Measurements from ENCODE around the gene CROCC2. TPM values are rescaled to one million over a fixed set of nuclear protein-coding genes. Genes with fewer than 3 reads are reported as not detected.

Gene CROCC2
- total RNA-seq, 4 donors from 2014 or later: 0.10 TPM; not detected in 3

DNA sequence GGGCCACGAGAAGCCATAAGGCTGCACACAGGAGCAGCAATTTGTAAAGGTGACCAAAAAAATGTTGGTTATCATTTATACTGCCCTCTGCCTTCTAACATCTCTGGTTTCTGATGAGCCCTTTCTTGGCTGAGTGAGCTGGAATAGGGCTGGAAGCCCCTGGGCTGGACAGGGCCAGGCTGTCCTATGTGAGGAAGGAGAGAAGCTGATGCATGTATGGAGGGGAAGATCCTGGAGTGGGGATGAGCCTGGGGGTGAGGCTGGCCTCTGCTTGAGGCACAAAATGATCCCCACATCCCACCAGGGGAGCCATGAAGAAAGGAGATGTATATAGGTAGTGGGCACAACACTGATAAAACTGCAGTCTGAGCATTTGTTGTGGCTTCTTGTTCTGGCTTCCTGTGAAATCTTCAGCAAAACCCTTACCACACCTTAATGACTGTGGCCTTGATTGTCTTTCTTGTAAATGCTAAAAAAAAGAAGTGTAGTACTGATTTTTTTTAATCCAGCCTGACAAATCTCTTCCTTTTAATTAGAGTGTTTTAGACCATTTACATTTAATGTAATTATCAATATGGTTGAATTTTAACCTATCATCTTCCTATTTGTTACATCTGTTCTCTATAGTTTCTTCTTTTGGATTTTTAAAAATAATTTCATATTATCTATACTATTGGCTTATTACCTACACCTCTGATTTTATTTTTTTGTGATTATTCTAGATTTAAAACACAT lies 97.9 kb downstream of the CROCC2 start:
- intact Hi-C loops (cut with DNase I; ENCODE audit: low total_unique reads): no loop called here
- no peak overlapping the region for H3K4me3 ChIP-seq (ENCODE audit: low read depth, poor library complexity, severe bottlenecking)
- DNase-seq (ENCODE audit: low spot score in 2 of 2): no peak
- no peak for TF ChIP-seq POLR2A (IDR thresholded peaks at IDR 0.05)
- TF ChIP-seq, protein P1, sequence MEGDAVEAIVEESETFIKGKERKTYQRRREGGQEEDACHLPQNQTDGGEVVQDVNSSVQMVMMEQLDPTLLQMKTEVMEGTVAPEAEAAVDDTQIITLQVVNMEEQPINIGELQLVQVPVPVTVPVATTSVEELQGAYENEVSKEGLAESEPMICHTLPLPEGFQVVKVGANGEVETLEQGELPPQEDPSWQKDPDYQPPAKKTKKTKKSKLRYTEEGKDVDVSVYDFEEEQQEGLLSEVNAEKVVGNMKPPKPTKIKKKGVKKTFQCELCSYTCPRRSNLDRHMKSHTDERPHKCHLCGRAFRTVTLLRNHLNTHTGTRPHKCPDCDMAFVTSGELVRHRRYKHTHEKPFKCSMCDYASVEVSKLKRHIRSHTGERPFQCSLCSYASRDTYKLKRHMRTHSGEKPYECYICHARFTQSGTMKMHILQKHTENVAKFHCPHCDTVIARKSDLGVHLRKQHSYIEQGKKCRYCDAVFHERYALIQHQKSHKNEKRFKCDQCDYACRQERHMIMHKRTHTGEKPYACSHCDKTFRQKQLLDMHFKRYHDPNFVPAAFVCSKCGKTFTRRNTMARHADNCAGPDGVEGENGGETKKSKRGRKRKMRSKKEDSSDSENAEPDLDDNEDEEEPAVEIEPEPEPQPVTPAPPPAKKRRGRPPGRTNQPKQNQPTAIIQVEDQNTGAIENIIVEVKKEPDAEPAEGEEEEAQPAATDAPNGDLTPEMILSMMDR (IDR thresholded peaks at IDR 0.05): no peak
- WGBS, 2 donors: 95 to 100% methylated on average over 1 of the region's 1 CpG

GRCh38 chr2:241005569-241005968 lies 99.4 kb downstream of the CROCC2 start:
- no peak for DNase-seq (ENCODE audit: low spot score in 2 of 2)
- intact Hi-C loops (cut with DNase I; ENCODE audit: low total_unique reads): no loop called here
- H3K4me3 ChIP-seq (ENCODE audit: low read depth, poor library complexity, severe bottlenecking): no peak overlapping the region
- TF ChIP-seq, protein P1 (IDR thresholded peaks at IDR 0.05): no peak
- no peak for TF ChIP-seq POLR2A (IDR thresholded peaks at IDR 0.05)
- 92 to 98% methylated on average over 2 of the region's 2 CpGs for WGBS, 2 donors

GRCh38 chr2:241006412-241006811 lies 100.3 kb downstream of the CROCC2 start:
- DNase-seq (ENCODE audit: low spot score in 2 of 2): no peak
- intact Hi-C loops (cut with DNase I; ENCODE audit: low total_unique reads): no loop called here
- TF ChIP-seq, protein P1 (IDR thresholded peaks at IDR 0.05): no peak
- no peak for TF ChIP-seq POLR2A (IDR thresholded peaks at IDR 0.05)
- no peak overlapping the region for H3K4me3 ChIP-seq (ENCODE audit: low read depth, poor library complexity, severe bottlenecking)
- WGBS, 2 donors: 88 to 89% methylated on average over 3 of the region's 3 CpGs

- no peak for DNase-seq (ENCODE audit: low spot score in 2 of 2)
- intact Hi-C loops (cut with DNase I; ENCODE audit: low total_unique reads): no loop called here
- TF ChIP-seq, protein P1 (IDR thresholded peaks at IDR 0.05): no peak
- no peak for TF ChIP-seq POLR2A (IDR thresholded peaks at IDR 0.05)
- no peak overlapping the region for H3K4me3 ChIP-seq (ENCODE audit: low read depth, poor library complexity, severe bottlenecking)
- 94 to 97% methylated on average over 7 of the region's 7 CpGs for whole genome bisulfite sequencing, 2 donors
These were observed 101.0 kb downstream of the CROCC2 start for GRCh38 chr2:241007111-241007510.

GRCh38 chr2:241007880-241008710 lies 102.0 kb downstream of the CROCC2 start:
- peak; percentile 10 to 75 for DNase-seq (ENCODE audit: low spot score in 2 of 2)
- intact Hi-C loops (cut with DNase I; ENCODE audit: low total_unique reads): no loop called here
- H3K4me3 ChIP-seq (ENCODE audit: low read depth, poor library complexity, severe bottlenecking): no peak overlapping the region
- TF ChIP-seq, protein P1 (IDR thresholded peaks at IDR 0.05): no peak
- no peak for TF ChIP-seq POLR2A (IDR thresholded peaks at IDR 0.05)
- 68 to 69% methylated on average over 14 to 20 of the region's 20 CpGs for WGBS, 2 donors

Measured in lower leg skin (tissue), 4 donors.